Mesenchymal stem cell (in vitro differentiated cells and primary cell): ENCODE data around the gene TIAM2.

Source experiments
- DNase-seq: peaks from one replicate; pipeline ENCODE4 v3.0.0-alpha.2; 2013
- H2AFZ ChIP-seq: one replicate; pipeline ENCODE4 v1.6.1; 2013; ENCODE audit warnings: low read depth, mild to moderate bottlenecking, control low read depth, inconsistent platforms, low read length, moderate library complexity
- H2AK5ac ChIP-seq: 2 replicates; pipeline ENCODE4 v1.6.1; 2013; ENCODE audit warnings: low read length, moderate library complexity, mild to moderate bottlenecking, inconsistent platforms; ENCODE audit not compliant: severe bottlenecking
- H2BK120ac ChIP-seq: one replicate; pipeline ENCODE4 v1.6.1; 2013; ENCODE audit warnings: low read depth, mild to moderate bottlenecking, inconsistent platforms, low read length, moderate library complexity
- H2BK12ac ChIP-seq, 2 experiments: one replicate each; pipeline ENCODE4 v1.6.1; 2013; ENCODE audit warnings: inconsistent platforms in 2 of 2, low read length in 2 of 2, mild to moderate bottlenecking in 2 of 2, moderate library complexity in 2 of 2, control low read depth in 1 of 2
- H2BK15ac ChIP-seq: one replicate; pipeline ENCODE4 v1.6.1; 2013; ENCODE audit warnings: mild to moderate bottlenecking, low read depth, inconsistent platforms; ENCODE audit not compliant: poor library complexity, severe bottlenecking
- H2BK5ac ChIP-seq: 2 replicates; pipeline ENCODE4 v1.6.1; 2013; ENCODE audit warnings: low read depth, mild to moderate bottlenecking, low read length, control low read depth, inconsistent platforms; ENCODE audit not compliant: poor library complexity, severe bottlenecking
- H3K14ac ChIP-seq, 2 experiments: one replicate each; pipeline ENCODE4 v1.6.1; 2013; ENCODE audit warnings: inconsistent platforms in 2 of 2, low read length in 2 of 2, control low read depth in 1 of 2, mild to moderate bottlenecking in 1 of 2, moderate library complexity in 1 of 2
- H3K18ac ChIP-seq, 2 experiments: one replicate each; pipeline ENCODE4 v1.6.1; 2013; ENCODE audit warnings: inconsistent platforms in 2 of 2, low read length in 2 of 2, control low read depth in 1 of 2, low read depth in 1 of 2, mild to moderate bottlenecking in 1 of 2
- H3K23ac ChIP-seq, 2 experiments: one replicate each; pipeline ENCODE4 v1.6.1; 2013; ENCODE audit warnings: inconsistent platforms in 2 of 2, low read length in 2 of 2, mild to moderate bottlenecking in 2 of 2, moderate library complexity in 2 of 2, control low read depth in 1 of 2
- H3K27ac ChIP-seq: 2 replicates; pipeline ENCODE4 v1.5.1; 2013; ENCODE audit warnings: mild to moderate bottlenecking, moderate library complexity, low read length, control low read depth, inconsistent platforms; ENCODE audit not compliant: poor library complexity, severe bottlenecking
- H3K27me3 ChIP-seq, 2 experiments: 2 replicates each; pipeline versions ENCODE4 v1.6.1 to v1.7.0; 2013; ENCODE audit warnings: low read length in 2 of 2, mild to moderate bottlenecking in 2 of 2, moderate library complexity in 2 of 2, control low read depth in 1 of 2, inconsistent platforms in 1 of 2; ENCODE audit not compliant: control insufficient read depth in 1 of 2, insufficient read depth in 1 of 2
- H3K36me3 ChIP-seq, 2 experiments: 2 replicates each; pipeline versions ENCODE4 v1.6.1 to v1.7.0; 2013; ENCODE audit warnings: low read length in 2 of 2, control low read depth in 1 of 2, inconsistent platforms in 1 of 2, low read depth in 1 of 2, mild to moderate bottlenecking in 1 of 2; ENCODE audit not compliant: insufficient read depth in 2 of 2, control insufficient read depth in 1 of 2
- H3K4ac ChIP-seq, 2 experiments: one replicate each; pipeline ENCODE4 v1.6.1; 2013; ENCODE audit warnings: inconsistent platforms in 2 of 2, low read length in 2 of 2, mild to moderate bottlenecking in 2 of 2, moderate library complexity in 2 of 2, control low read depth in 1 of 2, low read depth in 1 of 2
- H3K4me1 ChIP-seq: 2 replicates; pipeline ENCODE4 v1.6.1; 2013; ENCODE audit warnings: low read depth, low read length, control low read depth; ENCODE audit not compliant: control insufficient read depth, insufficient read depth
- H3K4me2 ChIP-seq: 2 replicates; pipeline ENCODE4 v1.6.1; 2013; ENCODE audit warnings: low read length, mild to moderate bottlenecking, inconsistent platforms; ENCODE audit not compliant: poor library complexity, severe bottlenecking
- H3K4me3 ChIP-seq, 2 experiments: 2 replicates each; pipeline versions ENCODE4 v1.5.1 to v1.7.0; 2013; ENCODE audit warnings: low read length in 2 of 2, mild to moderate bottlenecking in 2 of 2, control low read depth in 1 of 2, low read depth in 1 of 2; ENCODE audit not compliant: insufficient read depth in 1 of 2
- H3K79me1 ChIP-seq: replicated peaks from 2 replicates; pipeline ENCODE4 v1.6.1; 2013; ENCODE audit warnings: mild to moderate bottlenecking, control low read depth, low read length, inconsistent platforms; ENCODE audit not compliant: poor library complexity, severe bottlenecking
- H3K9ac ChIP-seq: 2 replicates; pipeline ENCODE4 v1.7.0; 2013; ENCODE audit warnings: mild to moderate bottlenecking, low read length, moderate library complexity
- H3K9me3 ChIP-seq: 2 replicates; pipeline ENCODE4 v1.7.0; 2013; ENCODE audit warnings: mild to moderate bottlenecking, low read length; ENCODE audit not compliant: control insufficient read depth
- H4K8ac ChIP-seq: one replicate; pipeline ENCODE4 v1.6.1; 2013; ENCODE audit warnings: inconsistent platforms, mild to moderate bottlenecking, low read length, moderate library complexity
- H4K91ac ChIP-seq: one replicate; pipeline ENCODE4 v1.6.1; 2013; ENCODE audit warnings: mild to moderate bottlenecking, low read length, inconsistent platforms
- WGBS: methylation state at CpG from one replicate; pipeline ENCODE4 v1.1.7; 2013; ENCODE audit warnings: mixed read lengths; 5-methylcytosine and 5-hydroxymethylcytosine counted together

Gene TIAM2

DNA sequence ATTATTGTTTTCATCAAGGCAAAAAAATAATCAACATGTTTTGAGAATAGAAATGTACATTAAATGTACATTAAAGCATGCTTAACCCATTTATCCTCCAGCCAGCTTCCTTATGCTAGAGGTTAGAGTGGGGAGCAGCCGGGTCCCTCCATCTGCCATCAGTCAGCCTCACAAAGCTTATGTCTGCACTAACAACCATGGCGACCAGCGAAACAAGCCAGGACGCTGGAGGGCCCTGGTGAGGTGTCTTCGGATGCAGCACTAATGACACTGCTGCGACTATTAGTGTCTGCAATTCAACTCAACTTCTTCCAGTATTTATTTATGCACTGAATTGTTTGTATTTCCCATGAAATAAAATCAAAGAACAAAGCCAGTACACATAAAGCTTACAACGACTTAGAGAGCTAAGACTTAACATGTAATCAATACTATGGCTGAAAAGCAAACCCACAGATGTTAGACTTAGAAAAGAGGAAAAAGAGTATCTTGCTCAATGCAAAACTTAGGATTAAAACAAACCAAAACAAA lies 275.5 kb downstream of the TIAM2 start:
- Histone ChIP-seq H4K91ac (no peak overlapping the region), H2BK12ac (peak overlapping the region in 1 of 2 experiments; percentile 8), H2BK5ac (no peak overlapping the region), H3K4me2 (no peak overlapping the region), H3K14ac (no peak overlapping the region), H2BK120ac (no peak overlapping the region), H2AFZ (no peak overlapping the region), H3K79me1 (peaks cover 13% of the 10 kb centered on the region), H3K27ac (no peak overlapping the region), H3K4me1 (no peaks in the 10 kb centered on the region), H3K9ac (no peak overlapping the region), H2BK15ac (no peak overlapping the region), H3K23ac (no peak overlapping the region), H4K8ac (no peak overlapping the region), H2AK5ac (no peak overlapping the region), H3K27me3 (no peaks in the 10 kb centered on the region), H3K4ac (no peak overlapping the region), H3K9me3 (no peaks in the 10 kb centered on the region), H3K18ac (peak overlapping the region; percentile 22 to 65), H3K36me3 (peaks cover 0 to under 1% of the 10 kb centered on the region in 2 experiments), H3K4me3 (no peak overlapping the region)
- WGBS: 86% methylated on average over 5 of the region's 7 CpGs
- no peak for DNase-seq

DNA sequence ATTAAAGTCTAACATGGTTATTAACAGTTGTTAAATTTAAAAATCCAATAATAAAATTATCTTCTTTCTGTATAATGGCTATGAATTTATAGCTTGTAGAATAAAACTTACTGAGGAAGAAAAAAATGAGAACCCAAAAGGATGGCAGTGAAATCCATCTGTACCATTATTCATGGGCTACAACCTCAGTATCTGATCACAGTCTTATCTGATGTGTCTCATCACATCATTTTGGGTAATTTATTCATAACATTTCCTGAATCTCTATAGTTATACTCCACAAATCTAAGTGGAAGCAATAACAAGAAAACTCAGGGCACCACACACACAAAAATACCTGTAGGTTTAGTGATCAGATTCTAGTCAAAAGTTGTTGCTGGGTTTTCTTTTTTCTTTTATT lies 276.0 kb downstream of the TIAM2 start:
- Histone ChIP-seq H3K4ac (no peak overlapping the region), H3K9me3 (no peaks in the 10 kb centered on the region), H3K23ac (no peak overlapping the region), H2BK5ac (no peak overlapping the region), H3K27me3 (no peaks in the 10 kb centered on the region), H3K4me3 (no peak overlapping the region), H2AFZ (no peak overlapping the region), H3K18ac (no peak overlapping the region), H4K8ac (no peak overlapping the region), H3K36me3 (peaks cover 0 to 3% of the 10 kb centered on the region in 2 experiments), H3K4me1 (no peaks in the 10 kb centered on the region), H2AK5ac (no peak overlapping the region), H3K14ac (no peak overlapping the region), H2BK120ac (no peak overlapping the region), H2BK12ac (no peak overlapping the region), H3K4me2 (no peak overlapping the region), H4K91ac (no peak overlapping the region), H2BK15ac (no peak overlapping the region), H3K9ac (no peak overlapping the region), H3K27ac (no peak overlapping the region), H3K79me1 (peaks cover 15% of the 10 kb centered on the region)
- DNase-seq: no peak

GRCh38 chr6:155272353-155273232 lies 277.5 kb downstream of the TIAM2 start:
- DNase-seq: peak; percentile 64
- Histone ChIP-seq H2BK5ac (no peak overlapping the region), H3K9ac (peak overlapping the region; percentile 63), H3K36me3 (peaks cover 0 to 3% of the 10 kb centered on the region in 2 experiments), H3K9me3 (no peaks in the 10 kb centered on the region), H3K14ac (no peak overlapping the region), H3K27ac (peak overlapping the region; percentile 41), H2BK120ac (peak overlapping the region; percentile 66), H3K79me1 (peaks cover 11% of the 10 kb centered on the region), H3K4ac (peak overlapping the region in 1 of 2 experiments; percentile 92), H2AK5ac (peak overlapping the region; percentile 56), H3K4me1 (no peaks in the 10 kb centered on the region), H4K91ac (peak overlapping the region; percentile 77), H2AFZ (no peak overlapping the region), H3K27me3 (no peaks in the 10 kb centered on the region), H3K4me3 (no peak overlapping the region), H3K4me2 (no peak overlapping the region), H3K23ac (no peak overlapping the region), H2BK12ac (peak overlapping the region in 1 of 2 experiments; percentile 99), H2BK15ac (no peak overlapping the region), H4K8ac (peak overlapping the region; percentile 72), H3K18ac (peak overlapping the region; percentile 73 to 88)
- 52% methylated on average over 6 of the region's 8 CpGs for WGBS

DNA sequence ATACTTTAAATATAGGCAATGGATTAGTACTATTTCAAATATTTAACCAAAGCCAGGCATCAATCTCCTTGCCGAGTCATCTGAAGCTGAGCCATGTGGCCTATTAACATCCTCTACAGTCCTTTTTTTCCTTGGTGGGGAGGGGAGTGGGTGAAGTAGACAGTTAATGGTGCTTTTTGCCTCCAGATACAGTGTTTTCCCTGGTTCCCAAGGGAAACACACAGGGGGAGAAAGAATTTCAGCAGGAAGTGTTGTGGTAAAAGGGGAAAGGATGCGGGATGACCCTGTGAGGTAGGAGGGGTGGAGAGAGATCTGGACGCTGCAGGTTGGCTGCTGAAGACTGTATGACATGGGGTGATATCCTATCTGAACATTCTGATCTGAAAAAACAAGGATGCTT lies 278.3 kb downstream of the TIAM2 start:
- Histone ChIP-seq H3K4me3 (no peak overlapping the region), H2BK5ac (no peak overlapping the region), H3K79me1 (peaks cover 12% of the 10 kb centered on the region), H2BK120ac (no peak overlapping the region), H3K18ac (no peak overlapping the region), H2AK5ac (no peak overlapping the region), H3K23ac (no peak overlapping the region), H3K4me2 (no peak overlapping the region), H3K4me1 (no peaks in the 10 kb centered on the region), H4K8ac (no peak overlapping the region), H3K27me3 (no peaks in the 10 kb centered on the region), H3K9me3 (no peaks in the 10 kb centered on the region), H3K4ac (no peak overlapping the region), H2BK12ac (no peak overlapping the region), H4K91ac (no peak overlapping the region), H3K9ac (peak overlapping the region; percentile 63), H2AFZ (no peak overlapping the region), H2BK15ac (no peak overlapping the region), H3K36me3 (peaks cover 0 to 3% of the 10 kb centered on the region in 2 experiments), H3K27ac (peak overlapping the region; percentile 40), H3K14ac (no peak overlapping the region)
- WGBS: 1% methylated on average over 3 of the region's 3 CpGs
- peak; percentile 100 for DNase-seq
